Measurements from ENCODE around the gene ALDOA. TPM values are rescaled to one million over a fixed set of nuclear protein-coding genes. Genes with fewer than 3 reads are reported as not detected.

ALDOA gene
- total and polyA plus RNA-seq, 9 of the 15 experiments (the other 6 are each of a cell fraction or from before 2014, with no cell fraction given): 311 to 2,224 (median 1,293) TPM

DNA sequence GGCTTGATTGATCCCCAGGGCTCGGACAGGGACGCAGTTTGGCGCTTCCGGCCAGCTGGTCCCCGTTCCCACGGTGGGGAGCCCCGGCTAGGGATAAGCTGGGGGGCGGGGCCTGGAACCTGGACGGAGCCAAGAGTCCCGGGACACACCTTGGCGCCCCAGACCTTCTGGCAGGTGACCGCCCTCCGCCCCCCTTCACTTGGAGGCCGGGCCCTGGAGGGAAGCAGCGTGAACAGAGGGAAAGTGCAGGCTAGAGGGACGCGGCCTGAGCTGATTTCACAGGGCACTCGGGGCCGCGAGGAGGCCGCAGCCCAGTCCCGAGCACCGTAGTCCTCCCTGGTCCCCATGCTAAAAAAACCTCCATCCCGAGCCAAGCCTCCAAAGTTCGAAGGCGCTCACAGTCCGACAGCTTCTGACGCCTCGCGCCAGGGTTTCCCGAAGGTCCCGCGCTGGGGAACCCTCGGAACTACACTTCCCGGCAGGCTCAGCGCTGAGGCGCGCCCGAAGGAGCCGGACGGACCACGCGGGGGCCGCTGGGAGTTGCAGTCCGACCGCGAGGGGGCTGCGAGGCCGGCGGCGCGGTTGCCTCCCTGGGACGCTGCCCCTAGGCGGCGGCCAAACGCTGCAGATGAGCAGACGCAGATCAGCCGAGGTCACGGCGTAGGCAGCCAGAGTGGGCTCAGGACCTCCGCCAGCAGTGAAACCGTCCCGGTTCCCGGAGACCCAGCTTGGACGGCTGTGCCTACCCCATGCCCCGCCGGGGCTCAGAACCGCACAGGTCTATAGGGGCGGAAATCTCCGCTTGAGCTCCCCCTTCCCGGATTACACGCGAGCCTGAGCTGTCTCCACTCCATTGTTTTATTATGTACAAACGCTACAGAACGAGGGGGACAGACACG is 26.2 kb downstream of the ALDOA start, which contains the start of gene TBX6 (continued):
- TF ChIP-seq TFAP4 (CRISPR knock-in tag; IDR thresholded peaks at IDR 0.05; ENCODE audit: borderline replicate concordance) (peak; percentile 45), ZC3H11A (IDR thresholded peaks at IDR 0.05; ENCODE audit: low read depth, low read length) (peak; percentile 93), ZBTB1 (CRISPR knock-in tag; IDR thresholded peaks at IDR 0.05; ENCODE audit: borderline replicate concordance, low read depth) (no peak), SNAPC5 (CRISPR knock-in tag; IDR thresholded peaks at IDR 0.05) (no peak), L3MBTL2 (IDR thresholded peaks at IDR 0.05) (peak; percentile 90), NR2C2 (CRISPR knock-in tag; IDR thresholded peaks at IDR 0.05) (peak; percentile 59), NR2C2 (tag; IDR thresholded peaks at IDR 0.05) (peak; percentile 81; the same call in 1 of the 2 replicates), NRF1 (conservative IDR thresholded peaks at IDR 0.05 in 1 of 2, IDR thresholded peaks at IDR 0.05 in 1 of 2) (peak; percentile 53 to 64), ZNF121 (CRISPR knock-in tag; conservative IDR thresholded peaks at IDR 0.05) (no peak), SIX5 (IDR thresholded peaks at IDR 0.05; ENCODE audit: borderline replicate concordance in 1 of 2, insufficient read depth in 1 of 2, low read depth in 1 of 2, low read length in 2 of 2) (peak; percentile 97 to 99), HCFC1 (IDR thresholded peaks at IDR 0.05; ENCODE audit: low read depth, low read length) (peak; percentile 100), TCF7 (IDR thresholded peaks at IDR 0.05; ENCODE audit: borderline replicate concordance) (peak; percentile 65; the same call in 1 of the 2 replicates), DMBX1 (CRISPR knock-in tag; IDR thresholded peaks at IDR 0.05; ENCODE audit: borderline replicate concordance) (peak; percentile 65; the same call in 1 of the 2 replicates), NR3C1 (CRISPR knock-in tag; IDR thresholded peaks at IDR 0.05) (no peak), GTF2F1 (IDR thresholded peaks at IDR 0.05; ENCODE audit: low read depth, low read length) (peak; percentile 84; the same call in 1 of the 2 replicates), SAFB (IDR thresholded peaks at IDR 0.05; ENCODE audit: borderline replicate concordance, low read depth, low read length) (peak; percentile 46; the same call in 1 of the 2 replicates), SREBF2 (CRISPR knock-in tag; IDR thresholded peaks at IDR 0.05) (no peak), SUPT5H (IDR thresholded peaks at IDR 0.05) (peak; percentile 76), GABPB1 (CRISPR knock-in tag; IDR thresholded peaks at IDR 0.05) (peak; percentile 68; the same call in 1 of the 2 replicates), SMARCA5 (IDR thresholded peaks at IDR 0.05) (no peak)
- TF ChIP-seq, protein P1, sequence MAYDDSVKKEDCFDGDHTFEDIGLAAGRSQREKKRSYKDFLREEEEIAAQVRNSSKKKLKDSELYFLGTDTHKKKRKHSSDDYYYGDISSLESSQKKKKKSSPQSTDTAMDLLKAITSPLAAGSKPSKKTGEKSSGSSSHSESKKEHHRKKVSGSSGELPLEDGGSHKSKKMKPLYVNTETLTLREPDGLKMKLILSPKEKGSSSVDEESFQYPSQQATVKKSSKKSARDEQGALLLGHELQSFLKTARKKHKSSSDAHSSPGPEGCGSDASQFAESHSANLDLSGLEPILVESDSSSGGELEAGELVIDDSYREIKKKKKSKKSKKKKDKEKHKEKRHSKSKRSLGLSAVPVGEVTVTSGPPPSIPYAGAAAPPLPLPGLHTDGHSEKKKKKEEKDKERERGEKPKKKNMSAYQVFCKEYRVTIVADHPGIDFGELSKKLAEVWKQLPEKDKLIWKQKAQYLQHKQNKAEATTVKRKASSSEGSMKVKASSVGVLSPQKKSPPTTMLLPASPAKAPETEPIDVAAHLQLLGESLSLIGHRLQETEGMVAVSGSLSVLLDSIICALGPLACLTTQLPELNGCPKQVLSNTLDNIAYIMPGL (CRISPR knock-in tag; IDR thresholded peaks at IDR 0.05): peak; percentile 87; the same call in 1 of the 2 replicates

Measured in K562 (cell line).